WI38 (cell line): ENCODE measurements around the gene REM2.

Experiments used
- H3K4me3 ChIP-seq: 2 replicates; pipeline ENCODE4 v1.5.1; 2011; ENCODE audit warnings: low read depth, mild to moderate bottlenecking, control low read depth, low read length
- TF ChIP-seq, protein P1 (sequence below): IDR thresholded peaks from 2 replicates; pipeline ENCODE4 v1.5.1; 2012; ENCODE audit warnings: low read depth, mild to moderate bottlenecking, control low read depth, low read length

REM2 gene

DNA sequence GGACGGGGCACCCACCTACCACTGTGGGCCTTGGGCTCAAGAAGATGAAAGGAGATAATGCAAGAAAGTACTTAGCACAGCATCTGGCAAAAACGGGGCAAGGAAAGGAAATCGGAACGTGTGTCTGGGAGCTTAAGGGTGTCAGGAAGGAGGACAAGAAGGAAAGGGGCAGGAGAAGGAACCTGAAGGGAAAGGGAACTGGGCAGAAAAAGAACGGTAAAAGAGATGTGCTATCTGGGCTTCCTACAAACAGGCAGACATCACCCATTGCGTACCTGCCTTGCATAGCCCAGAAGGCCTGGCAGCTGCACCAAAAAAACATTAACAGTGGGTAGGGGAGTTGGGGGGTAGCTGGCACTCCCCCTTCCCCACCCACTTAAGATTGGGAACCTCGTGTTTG is 958 bp upstream of the REM2 start:
- TF ChIP-seq, protein P1, sequence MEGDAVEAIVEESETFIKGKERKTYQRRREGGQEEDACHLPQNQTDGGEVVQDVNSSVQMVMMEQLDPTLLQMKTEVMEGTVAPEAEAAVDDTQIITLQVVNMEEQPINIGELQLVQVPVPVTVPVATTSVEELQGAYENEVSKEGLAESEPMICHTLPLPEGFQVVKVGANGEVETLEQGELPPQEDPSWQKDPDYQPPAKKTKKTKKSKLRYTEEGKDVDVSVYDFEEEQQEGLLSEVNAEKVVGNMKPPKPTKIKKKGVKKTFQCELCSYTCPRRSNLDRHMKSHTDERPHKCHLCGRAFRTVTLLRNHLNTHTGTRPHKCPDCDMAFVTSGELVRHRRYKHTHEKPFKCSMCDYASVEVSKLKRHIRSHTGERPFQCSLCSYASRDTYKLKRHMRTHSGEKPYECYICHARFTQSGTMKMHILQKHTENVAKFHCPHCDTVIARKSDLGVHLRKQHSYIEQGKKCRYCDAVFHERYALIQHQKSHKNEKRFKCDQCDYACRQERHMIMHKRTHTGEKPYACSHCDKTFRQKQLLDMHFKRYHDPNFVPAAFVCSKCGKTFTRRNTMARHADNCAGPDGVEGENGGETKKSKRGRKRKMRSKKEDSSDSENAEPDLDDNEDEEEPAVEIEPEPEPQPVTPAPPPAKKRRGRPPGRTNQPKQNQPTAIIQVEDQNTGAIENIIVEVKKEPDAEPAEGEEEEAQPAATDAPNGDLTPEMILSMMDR = no peak
- no peak overlapping the region for H3K4me3 ChIP-seq

DNA sequence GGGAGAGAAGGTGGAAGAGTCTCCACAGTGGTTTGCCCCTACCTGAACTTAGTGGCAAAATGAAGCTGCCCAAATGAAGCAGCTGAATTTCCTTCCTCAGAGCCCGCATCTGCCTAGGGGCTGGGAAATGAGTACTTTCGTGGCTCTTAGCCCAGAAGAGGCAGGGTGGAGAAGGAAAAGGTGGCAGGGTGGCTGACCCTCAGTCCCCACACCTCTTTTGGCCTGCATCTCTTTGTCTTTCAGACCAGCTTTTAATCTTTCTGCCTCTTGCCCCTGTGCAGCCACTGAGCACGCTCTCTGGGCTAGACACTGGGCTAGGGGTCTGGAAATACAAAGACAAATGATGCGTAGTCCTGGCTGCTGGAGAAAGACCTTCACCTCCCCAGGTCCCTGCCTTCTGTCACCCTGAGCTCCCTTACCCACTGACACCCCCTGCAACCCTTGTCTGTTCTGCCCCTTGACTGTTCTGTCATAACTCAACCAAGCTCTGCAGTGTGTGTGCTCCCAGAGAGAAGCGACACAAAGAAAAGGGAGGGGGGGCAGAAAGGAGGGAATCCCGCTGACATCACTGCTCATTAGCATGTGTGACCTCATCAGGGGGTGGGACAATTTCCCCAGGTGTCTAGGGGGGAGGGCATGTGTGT is 371 bp upstream of the REM2 start:
- TF ChIP-seq, protein P1 = no peak
- no peak overlapping the region for H3K4me3 ChIP-seq

DNA sequence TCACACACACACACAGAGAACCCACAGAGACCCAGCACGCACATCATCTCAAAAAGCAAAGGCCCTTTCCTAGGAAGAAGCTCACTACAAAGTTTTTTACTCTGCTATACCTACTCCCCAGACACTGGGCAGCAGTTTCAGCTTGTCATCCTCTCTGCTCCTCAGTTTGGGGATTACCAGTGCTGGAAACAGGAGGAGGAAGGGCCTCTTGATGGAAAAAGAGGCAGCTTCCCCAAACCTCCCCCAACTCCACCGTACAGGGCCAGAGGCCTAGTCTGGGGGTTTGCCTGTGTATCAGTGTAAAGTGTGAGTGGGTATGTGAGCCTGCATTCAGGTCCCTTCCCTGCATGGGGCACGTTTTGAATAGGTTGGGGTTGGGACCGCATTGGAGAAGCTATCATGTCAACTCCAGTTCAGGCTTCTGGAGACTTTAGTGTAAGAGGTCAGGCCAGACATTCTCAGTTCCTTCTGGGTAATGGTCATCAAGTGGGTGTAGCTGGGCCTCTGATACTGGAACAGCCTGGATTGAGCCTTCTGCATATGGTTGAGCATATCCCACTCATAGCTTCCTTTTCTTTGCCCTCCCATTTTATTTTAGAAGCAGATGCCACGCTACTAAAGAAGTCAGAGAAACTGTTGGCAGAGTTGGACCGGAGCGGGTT is 1.2 kb downstream of the REM2 start:
- TF ChIP-seq, protein P1 = no peak
- no peak overlapping the region for H3K4me3 ChIP-seq

DNA sequence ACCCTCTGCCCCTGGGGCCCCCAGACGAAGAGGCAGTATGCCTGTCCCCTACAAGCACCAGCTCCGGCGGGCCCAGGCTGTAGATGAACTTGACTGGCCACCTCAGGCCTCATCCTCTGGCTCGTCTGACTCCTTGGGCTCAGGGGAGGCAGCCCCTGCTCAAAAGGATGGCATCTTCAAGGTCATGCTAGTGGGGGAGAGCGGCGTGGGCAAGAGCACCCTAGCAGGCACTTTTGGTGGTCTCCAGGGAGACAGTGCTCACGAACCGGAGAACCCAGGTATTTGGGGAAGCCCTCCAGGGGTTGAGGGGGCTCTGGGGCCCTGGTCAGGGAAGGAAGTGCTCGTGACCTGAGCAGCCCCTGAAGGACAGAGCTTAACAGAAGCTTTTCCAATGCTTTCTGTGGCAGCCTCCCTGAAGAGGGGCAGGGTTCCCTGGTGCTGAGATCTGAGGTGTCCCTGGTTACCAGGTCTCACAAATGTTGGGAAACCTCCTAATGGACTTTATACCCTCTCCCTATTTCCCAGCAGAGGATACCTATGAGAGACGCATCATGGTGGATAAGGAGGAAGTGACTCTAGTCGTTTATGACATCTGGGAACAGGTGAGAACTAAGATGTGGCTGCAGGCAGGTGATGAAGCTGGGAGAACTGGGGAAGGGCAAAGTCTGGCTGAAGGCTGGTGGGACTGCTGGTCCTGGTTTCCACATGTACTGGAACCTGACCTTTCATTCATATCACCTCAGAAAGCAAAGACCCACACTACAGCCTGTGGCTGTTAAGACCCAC is 1.9 kb downstream of the REM2 start:
- TF ChIP-seq, protein P1 = no peak
- H3K4me3 ChIP-seq = no peak overlapping the region

DNA sequence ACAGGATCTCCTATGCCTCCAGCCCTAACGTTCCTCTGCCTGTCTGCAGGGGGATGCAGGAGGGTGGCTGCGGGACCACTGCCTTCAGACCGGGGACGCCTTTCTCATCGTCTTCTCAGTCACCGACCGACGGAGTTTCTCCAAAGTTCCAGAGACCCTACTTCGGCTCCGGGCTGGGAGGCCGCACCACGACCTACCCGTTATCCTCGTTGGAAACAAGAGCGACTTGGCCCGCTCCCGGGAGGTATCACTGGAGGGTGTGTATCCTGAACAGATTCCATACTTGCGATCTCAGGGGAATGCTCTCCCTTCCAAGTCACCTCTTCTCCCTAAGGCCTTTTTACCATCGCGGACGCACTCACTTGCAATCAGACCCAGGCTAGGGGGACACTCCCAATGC is 3.0 kb downstream of the REM2 start:
- H3K4me3 ChIP-seq = no peak overlapping the region
- TF ChIP-seq, protein P1 = no peak

DNA sequence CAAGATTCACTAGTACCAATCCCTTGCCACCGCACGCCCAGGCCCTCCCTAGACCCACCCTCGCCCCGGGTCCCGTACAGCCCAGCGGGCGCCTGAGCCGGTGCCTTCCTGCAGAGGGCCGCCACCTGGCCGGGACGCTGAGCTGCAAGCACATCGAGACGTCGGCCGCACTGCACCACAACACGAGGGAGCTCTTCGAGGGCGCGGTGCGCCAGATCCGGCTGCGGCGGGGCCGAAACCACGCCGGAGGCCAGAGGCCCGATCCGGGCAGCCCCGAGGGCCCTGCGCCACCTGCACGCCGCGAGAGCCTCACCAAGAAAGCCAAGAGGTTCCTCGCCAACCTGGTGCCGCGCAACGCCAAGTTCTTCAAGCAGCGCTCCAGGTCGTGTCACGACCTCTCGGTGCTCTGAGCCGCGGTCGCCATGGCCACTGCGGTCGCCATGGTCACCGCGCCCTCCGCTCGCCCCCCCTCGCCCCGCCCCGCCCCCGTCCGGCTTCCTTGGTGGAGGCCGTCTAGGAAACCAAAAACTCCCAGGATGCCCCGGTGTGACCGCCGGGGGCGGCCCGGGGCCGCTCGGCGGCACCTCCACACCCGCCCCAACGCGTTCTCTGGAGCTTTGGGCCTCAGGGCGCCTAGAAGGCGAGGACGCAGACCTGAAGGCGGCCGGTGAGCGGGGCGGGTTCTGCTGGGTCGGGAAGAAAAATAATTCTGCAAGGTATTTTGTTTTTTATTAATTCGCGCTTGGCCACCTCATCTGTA is 3.7 kb downstream of the REM2 start:
- H3K4me3 ChIP-seq = peak overlapping the region; percentile 68
- TF ChIP-seq, protein P1 = no peak
